OCI-LY1 (cell line): Measurements from ENCODE around the gene KRT17.

Experiments used
- H2AFZ ChIP-seq: fragments of 200-600 bp; sonication (generic), shearing (Covaris generic); 2 replicates; pipeline ENCODE4 v1.6.0; 2014; ENCODE audit warnings: antibody characterized with exemption, mild to moderate bottlenecking, low read length
- H3F3A ChIP-seq: fragments of 200-600 bp; sonication (generic), shearing (Covaris generic); 2 replicates; pipeline ENCODE4 v1.6.0; 2014; ENCODE audit warnings: mild to moderate bottlenecking, antibody characterized with exemption, low read length, moderate library complexity; ENCODE audit not compliant: insufficient read depth
- H3K27ac ChIP-seq: fragments of 200-600 bp; sonication (generic); 2 replicates; pipeline ENCODE4 v1.5.1; 2014; ENCODE audit warnings: low read length, mixed run types, mild to moderate bottlenecking, low read depth; ENCODE audit not compliant: poor library complexity, severe bottlenecking
- H3K27me3 ChIP-seq: fragments of 200-600 bp; sonication (generic); 2 replicates; pipeline ENCODE4 v1.6.0; 2014; ENCODE audit warnings: antibody characterized with exemption, mild to moderate bottlenecking, low read length, moderate library complexity; ENCODE audit not compliant: insufficient read depth
- H3K36me3 ChIP-seq: fragments of 200-600 bp; sonication (generic); 2 replicates; pipeline ENCODE4 v1.6.1; 2014; ENCODE audit warnings: mild to moderate bottlenecking, antibody characterized with exemption, low read length, moderate library complexity, mixed read lengths; ENCODE audit not compliant: insufficient read depth
- H3K4me1 ChIP-seq: fragments of 200-600 bp; sonication (generic); 2 replicates; pipeline ENCODE4 v1.5.1; 2014; ENCODE audit warnings: mild to moderate bottlenecking, low read length, moderate library complexity; ENCODE audit not compliant: insufficient read depth, severe bottlenecking
- H3K4me2 ChIP-seq: fragments of 200-600 bp; sonication (generic), shearing (Covaris generic); 2 replicates; pipeline ENCODE4 v1.6.1; 2014; ENCODE audit warnings: low read length
- H3K4me3 ChIP-seq: fragments of 200-600 bp; sonication (generic); 2 replicates; pipeline ENCODE4 v1.5.1; 2014; ENCODE audit warnings: low read length, low read depth, mild to moderate bottlenecking, mixed read lengths; ENCODE audit not compliant: poor library complexity, severe bottlenecking
- H3K79me2 ChIP-seq: fragments of 200-600 bp; shearing (Covaris generic); 2 replicates; pipeline ENCODE4 v1.6.1; 2016; ENCODE audit warnings: mixed run types, low read length, mixed read lengths; ENCODE audit not compliant: insufficient read depth
- H3K9ac ChIP-seq: fragments of 200-600 bp; sonication (generic), shearing (Covaris generic); 2 replicates; pipeline ENCODE4 v1.6.1; 2014; ENCODE audit warnings: mild to moderate bottlenecking, low read length, mixed read lengths
- H3K9me2 ChIP-seq: fragments of 200-600 bp; sonication (generic), shearing (Covaris generic); 2 replicates; pipeline ENCODE4 v1.6.1; 2014; ENCODE audit warnings: low read depth, mild to moderate bottlenecking, low read length, mixed read lengths
- H3K9me3 ChIP-seq: fragments of 200-600 bp; shearing (Covaris generic); 2 replicates; pipeline ENCODE4 v1.6.1; 2014; ENCODE audit warnings: low read length, mixed read lengths
- H4K20me1 ChIP-seq: fragments of 200-600 bp; sonication (generic), shearing (Covaris generic); 2 replicates; pipeline ENCODE4 v1.6.0; 2016; ENCODE audit warnings: mild to moderate bottlenecking, low read length; ENCODE audit not compliant: insufficient read depth
- CTCF ChIP-seq: fragments of 200-600 bp; sonication (generic), shearing (Covaris generic); IDR thresholded peaks from 2 replicates; pipeline ENCODE4 v1.5.1; 2017; ENCODE audit warnings: mild to moderate bottlenecking, antibody characterized with exemption, low read length, moderate library complexity, mixed read lengths
- EZH2 ChIP-seq: fragments of 200-600 bp; sonication (generic), shearing (Covaris generic); IDR thresholded peaks from 2 replicates; pipeline ENCODE4 v1.8.0; 2017; ENCODE audit warnings: borderline replicate concordance, mixed run types, mild to moderate bottlenecking, antibody characterized with exemption, low read length, moderate library complexity, mixed read lengths

Gene KRT17

DNA sequence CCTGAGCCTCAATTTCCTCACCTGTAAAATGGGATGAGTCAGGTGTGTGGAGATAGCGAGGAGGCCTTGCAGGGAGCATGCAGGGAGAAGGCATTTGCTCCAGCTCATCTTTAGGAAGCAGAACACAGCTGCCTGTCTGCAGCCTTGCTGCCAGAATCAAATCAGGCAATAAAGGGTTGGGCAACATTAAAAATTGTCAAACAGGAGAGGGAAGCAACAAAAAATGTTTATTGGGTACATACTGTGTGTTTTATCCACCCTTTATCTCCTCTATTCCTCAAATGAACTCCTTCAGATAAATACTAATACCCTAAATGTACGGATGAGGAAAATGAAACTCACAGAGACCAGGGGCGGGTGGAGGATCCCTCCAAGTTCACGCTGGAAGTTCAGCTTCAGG is 24.1 kb downstream of the KRT17 start:
- Histone ChIP-seq H3K9ac (no peak overlapping the region), H3K4me2 (no peak overlapping the region), H3F3A (no peaks in the 10 kb centered on the region), H3K4me3 (no peak overlapping the region), H3K27ac (no peak overlapping the region), H3K79me2 (no peaks in the 10 kb centered on the region), H3K4me1 (no peaks in the 10 kb centered on the region), H3K9me2 (no peaks in the 10 kb centered on the region), H2AFZ (no peak overlapping the region), H3K27me3 (no peaks in the 10 kb centered on the region; the same call in 1 of the 2 replicates), H4K20me1 (no peaks in the 10 kb centered on the region), H3K36me3 (no peaks in the 10 kb centered on the region), H3K9me3 (no peaks in the 10 kb centered on the region)
- no peak for TF ChIP-seq CTCF

DNA sequence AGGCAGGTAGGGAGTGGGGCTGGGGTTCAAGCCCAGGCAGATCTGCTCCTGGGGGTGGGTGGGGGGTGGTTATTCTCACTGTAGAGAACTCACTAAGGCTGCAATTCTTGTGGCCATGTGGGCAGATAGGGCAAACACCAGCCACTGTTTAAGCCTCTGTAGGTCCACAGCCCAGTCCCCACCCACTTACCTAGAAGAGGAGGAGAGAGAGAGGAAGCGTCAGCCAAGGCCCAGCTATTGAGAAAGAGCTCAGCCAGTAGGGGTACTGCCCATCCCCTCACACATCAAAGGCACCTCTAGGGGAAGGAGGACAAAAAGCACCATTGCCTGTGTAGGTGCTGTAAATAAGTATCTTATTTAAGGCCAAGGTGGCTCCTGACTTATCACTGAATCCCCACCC is 24.7 kb downstream of the KRT17 start:
- Histone ChIP-seq H3K9me2 (no peaks in the 10 kb centered on the region), H3K9me3 (no peaks in the 10 kb centered on the region), H3K9ac (no peak overlapping the region), H3K36me3 (no peaks in the 10 kb centered on the region), H2AFZ (no peak overlapping the region), H3K4me3 (no peak overlapping the region), H3K27me3 (no peaks in the 10 kb centered on the region; the same call in 1 of the 2 replicates), H3K79me2 (no peaks in the 10 kb centered on the region), H3F3A (no peaks in the 10 kb centered on the region), H3K4me2 (no peak overlapping the region), H4K20me1 (no peaks in the 10 kb centered on the region), H3K4me1 (no peaks in the 10 kb centered on the region), H3K27ac (no peak overlapping the region)
- TF ChIP-seq CTCF, result no peak
- no peak for TF ChIP-seq EZH2

DNA sequence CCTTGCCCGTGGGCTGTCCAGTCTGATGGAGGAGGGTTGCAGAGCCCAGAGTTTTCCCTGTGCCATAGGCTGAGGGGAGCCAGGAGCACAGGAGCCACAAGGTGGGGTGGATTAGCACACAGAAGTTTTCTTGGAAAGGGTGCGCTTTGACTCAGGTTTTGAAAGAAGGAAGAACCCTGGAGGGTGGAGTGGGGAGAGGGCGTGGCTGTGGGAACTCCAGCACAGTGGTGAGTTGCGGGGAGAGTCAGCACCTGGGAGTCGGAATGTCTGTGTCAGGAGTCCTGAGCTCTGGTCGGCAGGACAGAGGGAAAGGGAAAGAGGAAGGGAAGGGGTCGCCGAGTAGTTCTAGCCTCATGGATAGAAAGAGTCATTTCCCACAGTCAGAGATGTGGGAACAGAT is 28.8 kb downstream of the KRT17 start:
- Histone ChIP-seq H3K4me3 (no peak overlapping the region), H3F3A (no peaks in the 10 kb centered on the region), H3K27ac (no peak overlapping the region), H3K36me3 (no peaks in the 10 kb centered on the region), H3K27me3 (no peaks in the 10 kb centered on the region), H3K9me3 (no peaks in the 10 kb centered on the region), H3K9me2 (no peaks in the 10 kb centered on the region), H3K9ac (no peak overlapping the region), H3K79me2 (no peaks in the 10 kb centered on the region), H3K4me1 (no peaks in the 10 kb centered on the region), H4K20me1 (no peaks in the 10 kb centered on the region), H2AFZ (no peak overlapping the region), H3K4me2 (no peak overlapping the region)
- TF ChIP-seq CTCF, result no peak
- TF ChIP-seq EZH2, result no peak
